Measurements from ENCODE around the gene TAOK1. TPM values are rescaled to one million over a fixed set of nuclear protein-coding genes. Genes with fewer than 3 reads are reported as not detected.

The TAOK1 gene
- total RNA-seq, 1 donor from 2014 or later = 89.1 TPM

- Mint-ChIP-seq H3K27me3 (no peaks in the 10 kb centered on the region), H3K36me3 (ENCODE audit: insufficient read depth) (no peaks in the 10 kb centered on the region), H3K27ac (peak overlapping the region; percentile 95), H3K4me3 (ENCODE audit: low read depth) (peak overlapping the region; percentile 75), H3K4me1 (ENCODE audit: low read depth) (peaks cover 22% of the 10 kb centered on the region), H3K9me3 (ENCODE audit: low read depth) (no peaks in the 10 kb centered on the region)
- no peak for DNase-seq (ENCODE audit: low spot score, unreplicated experiment)
- TF ChIP-seq, protein P1, sequence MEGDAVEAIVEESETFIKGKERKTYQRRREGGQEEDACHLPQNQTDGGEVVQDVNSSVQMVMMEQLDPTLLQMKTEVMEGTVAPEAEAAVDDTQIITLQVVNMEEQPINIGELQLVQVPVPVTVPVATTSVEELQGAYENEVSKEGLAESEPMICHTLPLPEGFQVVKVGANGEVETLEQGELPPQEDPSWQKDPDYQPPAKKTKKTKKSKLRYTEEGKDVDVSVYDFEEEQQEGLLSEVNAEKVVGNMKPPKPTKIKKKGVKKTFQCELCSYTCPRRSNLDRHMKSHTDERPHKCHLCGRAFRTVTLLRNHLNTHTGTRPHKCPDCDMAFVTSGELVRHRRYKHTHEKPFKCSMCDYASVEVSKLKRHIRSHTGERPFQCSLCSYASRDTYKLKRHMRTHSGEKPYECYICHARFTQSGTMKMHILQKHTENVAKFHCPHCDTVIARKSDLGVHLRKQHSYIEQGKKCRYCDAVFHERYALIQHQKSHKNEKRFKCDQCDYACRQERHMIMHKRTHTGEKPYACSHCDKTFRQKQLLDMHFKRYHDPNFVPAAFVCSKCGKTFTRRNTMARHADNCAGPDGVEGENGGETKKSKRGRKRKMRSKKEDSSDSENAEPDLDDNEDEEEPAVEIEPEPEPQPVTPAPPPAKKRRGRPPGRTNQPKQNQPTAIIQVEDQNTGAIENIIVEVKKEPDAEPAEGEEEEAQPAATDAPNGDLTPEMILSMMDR (IDR thresholded peaks at IDR 0.05; ENCODE audit: unreplicated experiment) = no peak
These were observed 200.4 kb downstream of the TAOK1 start for GRCh38 chr17:29590411-29591145.

DNA sequence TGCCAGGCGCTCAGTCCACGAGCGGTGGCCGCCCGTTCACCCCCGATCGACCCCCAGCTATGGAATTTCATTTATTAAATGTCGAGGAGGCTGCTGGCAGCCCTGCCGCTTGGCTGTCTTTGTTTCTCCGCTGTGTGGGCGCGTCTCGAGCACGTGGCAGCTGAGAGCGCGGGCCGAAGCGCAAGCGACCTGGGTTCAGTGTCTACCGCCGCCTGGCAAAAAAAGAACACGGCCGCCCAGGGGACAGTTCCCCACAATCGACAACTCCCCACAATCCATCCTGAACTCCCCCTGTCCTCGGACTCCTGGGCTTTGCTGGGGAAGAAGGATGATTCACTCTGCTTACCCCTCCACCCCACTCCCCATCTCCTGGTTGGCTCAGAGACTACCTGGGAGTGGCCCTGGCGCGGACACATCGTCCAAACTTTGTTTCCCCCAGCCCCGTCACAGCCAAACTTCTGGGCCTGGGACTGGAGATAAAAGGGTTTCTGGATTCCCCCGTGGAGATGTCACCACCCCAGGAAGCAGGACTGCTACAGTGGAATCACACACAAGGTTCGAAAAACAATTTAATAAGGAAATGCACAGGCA is 201.1 kb downstream of the TAOK1 start:
- Mint-ChIP-seq H3K4me1 (ENCODE audit: low read depth) (peaks cover 22% of the 10 kb centered on the region), H3K36me3 (ENCODE audit: insufficient read depth) (no peaks in the 10 kb centered on the region), H3K9me3 (ENCODE audit: low read depth) (no peaks in the 10 kb centered on the region), H3K4me3 (ENCODE audit: low read depth) (peak overlapping the region; percentile 75), H3K27ac (peak overlapping the region; percentile 95), H3K27me3 (no peaks in the 10 kb centered on the region)
- no peak for DNase-seq (ENCODE audit: low spot score, unreplicated experiment)
- TF ChIP-seq, protein P1 (IDR thresholded peaks at IDR 0.05; ENCODE audit: unreplicated experiment) = no peak

GRCh38 chr17:29591737-29592608 is 201.8 kb downstream of the TAOK1 start:
- Mint-ChIP-seq H3K9me3 (ENCODE audit: low read depth) (no peaks in the 10 kb centered on the region), H3K4me3 (ENCODE audit: low read depth) (peak overlapping the region; percentile 75), H3K36me3 (ENCODE audit: insufficient read depth) (no peaks in the 10 kb centered on the region), H3K27ac (peak overlapping the region; percentile 95), H3K4me1 (ENCODE audit: low read depth) (peaks cover 22% of the 10 kb centered on the region), H3K27me3 (no peaks in the 10 kb centered on the region)
- TF ChIP-seq, protein P1 (IDR thresholded peaks at IDR 0.05; ENCODE audit: unreplicated experiment) = peak; percentile 95
- peak; percentile 98 for DNase-seq (ENCODE audit: low spot score, unreplicated experiment)

- TF ChIP-seq, protein P1 (IDR thresholded peaks at IDR 0.05; ENCODE audit: unreplicated experiment) = no peak
- Mint-ChIP-seq H3K27ac (peak within 1 kb of the TSS; percentile 95), H3K4me1 (ENCODE audit: low read depth) (peaks cover 24% of the 10 kb centered on the region), H3K27me3 (no peaks in the 10 kb centered on the region), H3K36me3 (ENCODE audit: insufficient read depth) (no peaks in the 10 kb centered on the region), H3K4me3 (ENCODE audit: low read depth) (peak within 1 kb of the TSS; percentile 75), H3K9me3 (ENCODE audit: low read depth) (no peaks in the 10 kb centered on the region)
- no peak for DNase-seq (ENCODE audit: low spot score, unreplicated experiment)
These were observed 202.8 kb downstream of the TAOK1 start, which contains the start of gene ANKRD13B for GRCh38 chr17:29592850-29593551. Gene ANKRD13B (plus strand): TSS chr17:29593132. CDS start chr17:29593622, 490 bp downstream.

Data from progenitor cell of endocrine pancreas (in vitro differentiated cells).